GM15510 (cell line): ENCODE data around the gene WBP2.

Source experiments
- POLR2A ChIP-seq: IDR thresholded peaks from 3 replicates; pipeline ENCODE4 v1.6.1; 2011; ENCODE audit warnings: borderline replicate concordance; ENCODE audit not compliant: insufficient read length; ENCODE audit errors: extremely low read depth

The WBP2 gene

GRCh38 chr17:75855310-75856061 is at the start of gene WBP2:
Gene WBP2, minus strand, starts transcription at chr17:75855335. Its CDS starts 38 bp downstream, at chr17:75855297.
- TF ChIP-seq POLR2A: peak; percentile 92

- TF ChIP-seq POLR2A: no peak
Measured at GRCh38 chr17:75902406-75902805, 47.3 kb upstream of the WBP2 start.

DNA sequence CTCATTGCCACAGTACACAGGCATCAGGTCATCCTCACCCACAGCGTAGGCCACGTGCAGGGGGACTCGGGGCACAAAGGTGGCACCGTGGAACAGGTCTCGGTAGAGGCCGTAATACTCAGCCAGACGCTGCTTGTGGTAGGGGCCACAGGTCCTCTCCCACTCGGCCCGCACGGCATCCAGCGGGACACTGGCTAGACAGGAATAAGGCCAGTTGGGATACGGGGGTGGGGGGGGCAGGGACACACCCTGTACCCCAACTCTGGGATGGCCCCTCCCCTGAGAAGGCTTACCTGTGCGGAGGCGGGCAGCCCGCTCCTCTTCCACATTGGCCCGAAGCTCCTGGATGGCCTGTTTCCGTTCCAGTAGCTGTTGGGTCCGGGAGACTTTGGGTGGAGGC is 46.6 kb upstream of the WBP2 start:
- TF ChIP-seq POLR2A: no peak

- no peak for TF ChIP-seq POLR2A
Measured at GRCh38 chr17:75900691-75901533, 45.8 kb upstream of the WBP2 start.

GRCh38 chr17:75899767-75900468 is 44.8 kb upstream of the WBP2 start:
- TF ChIP-seq POLR2A: no peak

- no peak for TF ChIP-seq POLR2A
Measured at GRCh38 chr17:75899353-75899752, 44.2 kb upstream of the WBP2 start.

DNA sequence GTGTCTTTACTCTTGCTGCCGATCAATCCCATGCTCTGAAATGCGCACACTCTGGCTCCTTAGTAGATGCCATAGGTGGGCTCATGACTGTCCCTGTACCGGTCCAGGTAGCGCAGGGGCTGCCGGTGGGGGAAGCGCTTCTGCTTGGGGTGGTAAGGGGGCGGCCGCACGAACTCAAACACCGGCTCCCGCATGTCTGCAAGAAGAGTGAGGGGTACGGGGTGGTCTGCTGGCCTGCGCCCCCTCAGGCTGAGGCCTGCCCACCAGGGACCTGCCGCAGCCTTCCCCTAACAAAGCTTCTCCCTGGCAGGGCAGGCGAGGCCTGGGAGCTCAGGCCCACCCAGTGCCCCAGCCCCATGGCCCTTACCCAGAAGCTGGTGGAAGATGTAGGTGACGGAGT is 43.7 kb upstream of the WBP2 start:
- TF ChIP-seq POLR2A: no peak

DNA sequence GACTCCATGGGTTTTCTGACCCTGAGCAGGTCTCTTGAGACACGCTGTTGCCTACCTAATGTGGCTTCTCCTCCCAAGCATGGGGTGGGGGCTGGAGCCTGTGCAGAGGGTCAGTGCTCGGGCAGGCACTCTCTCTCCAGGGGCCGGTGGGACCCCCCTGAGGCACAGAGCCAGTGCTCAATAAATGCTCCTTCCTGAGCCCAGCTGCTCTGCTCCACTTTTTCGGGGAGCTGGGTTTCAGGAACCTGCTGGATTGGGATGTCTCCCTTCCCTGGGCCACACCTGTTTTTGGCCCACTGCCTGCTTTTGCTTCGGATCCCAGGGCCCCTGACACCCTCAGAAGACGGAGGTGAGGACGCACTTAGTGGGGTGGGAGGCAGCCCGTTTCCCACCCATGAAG is 42.9 kb upstream of the WBP2 start:
- no peak for TF ChIP-seq POLR2A

- no peak for TF ChIP-seq POLR2A
Measured at GRCh38 chr17:75897160-75898019, 42.3 kb upstream of the WBP2 start.

- peak; percentile 81 for TF ChIP-seq POLR2A
Measured at GRCh38 chr17:75896415-75897159, 41.5 kb upstream of the WBP2 start, which contains the start of gene TRIM65. Gene TRIM65, minus strand, starts transcription at chr17:75896951. Its CDS starts 14 bp downstream, at chr17:75896937.

DNA sequence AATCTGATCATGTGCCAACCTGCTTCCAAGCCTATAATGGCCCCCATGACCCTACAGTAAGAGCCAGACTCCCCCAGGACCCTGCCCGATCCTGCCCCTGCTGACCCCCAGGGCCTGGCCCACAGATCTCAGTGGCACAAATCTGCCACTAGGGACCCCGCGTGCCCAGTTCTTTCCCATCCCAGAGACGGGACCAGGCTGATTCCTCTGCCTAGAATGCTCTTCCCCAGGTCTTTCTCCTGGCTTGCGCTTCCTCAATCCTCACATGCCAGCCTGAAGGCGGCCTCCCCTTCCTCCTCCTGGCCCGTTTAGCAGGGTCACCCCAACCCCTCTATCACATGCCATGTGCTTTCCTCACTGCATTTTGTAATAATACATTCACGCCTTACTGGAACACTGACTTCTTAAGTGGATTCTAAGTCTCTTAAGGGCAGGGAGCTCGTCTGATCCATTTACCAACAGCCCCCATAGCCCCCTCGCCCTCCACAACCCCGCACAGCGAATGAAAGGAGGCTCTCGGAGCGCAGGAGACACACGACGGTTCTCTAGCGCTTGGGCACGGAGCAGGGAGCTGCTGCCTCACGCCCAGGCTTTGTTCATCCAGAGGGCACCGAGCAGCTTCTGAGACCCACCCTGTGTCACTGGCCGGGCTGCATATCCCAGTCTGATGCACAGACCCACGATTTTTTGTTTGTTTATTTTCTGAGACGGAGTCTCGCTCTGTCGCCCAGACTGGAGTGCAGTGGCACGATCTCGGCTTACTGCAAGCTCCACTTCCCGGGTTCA is 40.4 kb upstream of the WBP2 start:
- no peak for TF ChIP-seq POLR2A

DNA sequence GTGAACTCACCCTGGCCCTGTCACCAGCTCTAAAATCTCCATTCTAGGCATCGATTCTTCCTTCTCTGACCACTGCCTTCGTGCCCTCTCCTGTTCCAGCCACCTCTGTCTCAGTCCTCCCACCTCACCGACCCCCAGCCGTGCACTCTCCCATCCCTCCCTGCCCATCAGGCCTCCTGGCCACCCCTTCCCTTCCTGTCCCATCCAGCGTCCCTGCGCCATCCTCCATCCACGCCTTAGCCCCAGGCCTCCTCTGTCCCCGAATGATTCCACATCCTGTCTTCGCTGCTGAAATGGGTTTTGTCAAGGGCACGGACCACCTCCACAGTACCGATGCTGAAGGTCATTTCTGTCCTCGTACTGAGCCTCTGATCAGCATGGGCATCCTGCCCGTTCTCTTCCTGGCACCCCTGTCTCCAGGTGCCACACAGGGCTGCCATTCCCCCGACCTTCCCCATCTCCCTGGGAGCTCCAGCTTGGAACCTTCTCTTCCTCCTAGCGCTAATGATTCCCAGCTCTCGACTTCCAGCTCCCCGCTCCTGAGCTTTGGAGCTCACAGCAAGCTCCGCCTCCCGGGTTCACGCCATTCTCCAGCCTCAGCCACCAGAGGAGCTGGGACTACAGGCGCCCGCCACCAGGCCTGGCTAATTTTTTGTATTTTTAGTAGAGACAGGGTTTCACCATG is 39.1 kb upstream of the WBP2 start:
- no peak for TF ChIP-seq POLR2A
